T47D (cell line): ENCODE measurements around the gene TRHDE.
A peak's percentile ranks its signal among the peaks of the same experiment; 100 is the strongest.

Experiments
- DNase-seq, 2 experiments: peaks; one replicate each; pipeline versions ENCODE4 v3.0.0 to v3.0.0-alpha.2; 2011 to 2012; ENCODE audit warnings: low read depth in 1 of 2, low spot score in 1 of 2
- JUND ChIP-seq: IDR thresholded peaks from 2 replicates; pipeline ENCODE4 v1.6.1; 2012; ENCODE audit warnings: low read depth
- in situ Hi-C: cut with HindIII; loops from 2 replicates; pipeline ENCODE4 v1.10.0; 2016; ENCODE audit warnings: low sequenced_read_pairs, low pct_unique_long_range_greater_than_20kb

Gene TRHDE

GRCh38 chr12:72264548-72265175 is 7.5 kb upstream of the TRHDE start:
- no peak for TF ChIP-seq JUND
- peak in 1 of 2 experiments; percentile 41 for DNase-seq

GRCh38 chr12:72267974-72268373 is 4.2 kb upstream of the TRHDE start:
- TF ChIP-seq JUND = no peak
- peak in 1 of 2 experiments; percentile 28 for DNase-seq
- in situ Hi-C loops = no loop called here

More at GRCh38 chr12:72264548-72265175, 7.5 kb upstream of the TRHDE start:
- in situ Hi-C loops = no loop called here

- DNase-seq = no peak
- in situ Hi-C loops = no loop called here
- TF ChIP-seq JUND = no peak
Measured at GRCh38 chr12:72268386-72268785, 3.8 kb upstream of the TRHDE start.

GRCh38 chr12:72269491-72269890 is 2.7 kb upstream of the TRHDE start:
- TF ChIP-seq JUND = no peak
- in situ Hi-C loops = no loop called here
- no peak for DNase-seq

GRCh38 chr12:72270246-72270645 is 1.9 kb upstream of the TRHDE start:
- in situ Hi-C loops = no loop called here
- TF ChIP-seq JUND = no peak
- no peak for DNase-seq

GRCh38 chr12:72270961-72271360 is 1.2 kb upstream of the TRHDE start:
- in situ Hi-C loops = no loop called here
- TF ChIP-seq JUND = no peak

GRCh38 chr12:72271451-72272090 is 599 bp upstream of the TRHDE start:
- TF ChIP-seq JUND = no peak
- in situ Hi-C loops = no loop called here
- DNase-seq = no peak

More at GRCh38 chr12:72270961-72271360, 1.2 kb upstream of the TRHDE start:
- DNase-seq = no peak

GRCh38 chr12:72272731-72273498 is 745 bp downstream of the TRHDE start:
- in situ Hi-C loops = no loop called here
- no peak for TF ChIP-seq JUND
- DNase-seq = no peak

- no peak for DNase-seq
- in situ Hi-C loops = no loop called here
- no peak for TF ChIP-seq JUND
Measured at GRCh38 chr12:72273499-72273837, 1.3 kb downstream of the TRHDE start.

- no peak for TF ChIP-seq JUND
- DNase-seq = no peak
- in situ Hi-C loops = no loop called here
Measured at GRCh38 chr12:72273851-72274351, 1.7 kb downstream of the TRHDE start.

- in situ Hi-C loops = no loop called here
- TF ChIP-seq JUND = no peak
- DNase-seq = no peak
Measured at GRCh38 chr12:72274931-72275330, 2.8 kb downstream of the TRHDE start.

- in situ Hi-C loops = no loop called here
- no peak for DNase-seq
- no peak for TF ChIP-seq JUND
Measured at GRCh38 chr12:72275526-72275925, 3.4 kb downstream of the TRHDE start.

GRCh38 chr12:72276181-72276805 is 4.1 kb downstream of the TRHDE start:
- TF ChIP-seq JUND = no peak
- in situ Hi-C loops = no loop called here
- DNase-seq = peak in 1 of 2 experiments; percentile 16
